MM.1S (cell line): ENCODE measurements around the gene XRCC3.

Experiments
- DNase-seq: peaks from one replicate; pipeline ENCODE4 v3.0.0-alpha.2; 2015
- H2AFZ ChIP-seq: fragments of 300-600 bp; sonication (generic); 2 replicates; pipeline ENCODE4 v1.6.0; 2016; ENCODE audit warnings: antibody characterized with exemption, low read length
- H3F3A ChIP-seq: fragments of 300-600 bp; sonication (generic); 2 replicates; pipeline ENCODE4 v1.6.1; 2016; ENCODE audit warnings: mild to moderate bottlenecking, antibody characterized with exemption, low read length, moderate library complexity, mixed read lengths; ENCODE audit not compliant: insufficient read depth
- H3K27ac ChIP-seq: fragments of 300-600 bp; sonication (generic); 2 replicates; pipeline ENCODE4 v1.5.1; 2016; ENCODE audit warnings: mild to moderate bottlenecking, low read length
- H3K27me3 ChIP-seq: fragments of 300-600 bp; sonication (generic); replicated peaks from 2 replicates; pipeline ENCODE4 v1.6.0; 2016; ENCODE audit warnings: low read length; ENCODE audit not compliant: insufficient read depth
- H3K36me3 ChIP-seq: fragments of 300-600 bp; sonication (generic); replicated peaks from 2 replicates; pipeline ENCODE4 v1.6.1; 2016; ENCODE audit warnings: mild to moderate bottlenecking, low read length, mixed read lengths; ENCODE audit not compliant: insufficient read depth
- H3K4me1 ChIP-seq: fragments of 300-600 bp; sonication (generic); 2 replicates; pipeline ENCODE4 v1.6.1; 2016; ENCODE audit warnings: low read length, mixed read lengths
- H3K4me2 ChIP-seq: fragments of 300-600 bp; sonication (generic); 2 replicates; pipeline ENCODE4 v1.6.0; 2016; ENCODE audit warnings: low read depth, low read length
- H3K4me3 ChIP-seq: fragments of 300-600 bp; sonication (generic); 2 replicates; pipeline ENCODE4 v1.5.1; 2016; ENCODE audit warnings: low read length, mixed read lengths
- H3K79me2 ChIP-seq: fragments of 300-600 bp; sonication (generic); 2 replicates; pipeline ENCODE4 v1.6.1; 2016; ENCODE audit warnings: mixed run types, low read length, mixed read lengths
- H3K9ac ChIP-seq: fragments of 300-600 bp; sonication (generic); 2 replicates; pipeline ENCODE4 v1.6.1; 2016; ENCODE audit warnings: low read length, mixed read lengths
- H3K9me2 ChIP-seq: fragments of 300-600 bp; sonication (generic); replicated peaks from 2 replicates; pipeline ENCODE4 v1.6.1; 2016; ENCODE audit warnings: mild to moderate bottlenecking, low read length, mixed read lengths; ENCODE audit not compliant: insufficient read depth
- H3K9me3 ChIP-seq: fragments of 300-600 bp; sonication (generic); replicated peaks from 2 replicates; pipeline ENCODE4 v1.6.1; 2016; ENCODE audit warnings: mild to moderate bottlenecking, low read length, mixed read lengths; ENCODE audit not compliant: insufficient read depth
- H4K20me1 ChIP-seq: fragments of 300-600 bp; sonication (generic); 2 replicates; pipeline ENCODE4 v1.6.1; 2016; ENCODE audit warnings: mild to moderate bottlenecking, low read length, moderate library complexity, mixed read lengths; ENCODE audit not compliant: insufficient read depth
- EZH2 ChIP-seq: fragments of 300-600 bp; sonication (generic); optimal IDR thresholded peaks from 2 replicates; pipeline ENCODE3; 2017; ENCODE audit warnings: low read depth, mild to moderate bottlenecking, antibody characterized with exemption, low read length, mixed read lengths
- EZH2phosphoT487 ChIP-seq: fragments of 300-600 bp; sonication (generic); IDR thresholded peaks from 2 replicates; pipeline ENCODE4 v1.6.1; 2018; ENCODE audit warnings: antibody characterized with exemption, low read length
- TF ChIP-seq, protein P1 (sequence below): fragments of 300-600 bp; sonication (generic); IDR thresholded peaks from 2 replicates; pipeline ENCODE4 v1.5.1; 2016; ENCODE audit warnings: antibody characterized with exemption, low read length, mixed read lengths

XRCC3 gene

DNA sequence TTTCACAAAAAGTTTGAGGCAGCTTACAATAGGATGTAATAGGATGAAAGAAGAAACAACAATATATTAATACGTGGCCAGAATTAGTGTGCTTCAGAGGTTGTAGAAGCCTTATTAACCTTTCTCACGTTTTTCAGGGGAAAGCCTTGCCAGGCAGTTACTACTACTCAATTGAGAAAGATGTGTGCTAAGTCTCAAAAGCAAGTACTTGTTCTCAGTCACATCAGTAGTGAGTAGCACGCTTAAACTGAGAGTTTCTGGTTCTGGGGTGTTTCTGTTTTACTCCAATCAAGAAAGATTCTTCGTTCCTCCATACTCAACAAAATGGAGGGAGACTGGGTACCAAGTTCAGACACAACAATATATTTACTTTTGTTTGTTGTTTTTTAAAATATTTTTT, 47.6 kb downstream of the XRCC3 start:
- TF ChIP-seq EZH2phosphoT487 (no peak), EZH2 (no peak)
- TF ChIP-seq, protein P1, sequence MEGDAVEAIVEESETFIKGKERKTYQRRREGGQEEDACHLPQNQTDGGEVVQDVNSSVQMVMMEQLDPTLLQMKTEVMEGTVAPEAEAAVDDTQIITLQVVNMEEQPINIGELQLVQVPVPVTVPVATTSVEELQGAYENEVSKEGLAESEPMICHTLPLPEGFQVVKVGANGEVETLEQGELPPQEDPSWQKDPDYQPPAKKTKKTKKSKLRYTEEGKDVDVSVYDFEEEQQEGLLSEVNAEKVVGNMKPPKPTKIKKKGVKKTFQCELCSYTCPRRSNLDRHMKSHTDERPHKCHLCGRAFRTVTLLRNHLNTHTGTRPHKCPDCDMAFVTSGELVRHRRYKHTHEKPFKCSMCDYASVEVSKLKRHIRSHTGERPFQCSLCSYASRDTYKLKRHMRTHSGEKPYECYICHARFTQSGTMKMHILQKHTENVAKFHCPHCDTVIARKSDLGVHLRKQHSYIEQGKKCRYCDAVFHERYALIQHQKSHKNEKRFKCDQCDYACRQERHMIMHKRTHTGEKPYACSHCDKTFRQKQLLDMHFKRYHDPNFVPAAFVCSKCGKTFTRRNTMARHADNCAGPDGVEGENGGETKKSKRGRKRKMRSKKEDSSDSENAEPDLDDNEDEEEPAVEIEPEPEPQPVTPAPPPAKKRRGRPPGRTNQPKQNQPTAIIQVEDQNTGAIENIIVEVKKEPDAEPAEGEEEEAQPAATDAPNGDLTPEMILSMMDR = no peak
- no peaks in the 10 kb centered on the region for H3F3A ChIP-seq
- H3K36me3 ChIP-seq = no peaks in the 10 kb centered on the region; the same call in 1 of the 2 replicates
- H3K27ac ChIP-seq = no peak overlapping the region
- H2AFZ ChIP-seq = no peak overlapping the region
- no peak overlapping the region for H3K4me2 ChIP-seq
- H3K79me2 ChIP-seq = peaks cover 3% of the 10 kb centered on the region
- H3K27me3 ChIP-seq = no peaks in the 10 kb centered on the region
- DNase-seq = no peak
- no peaks in the 10 kb centered on the region for H3K4me1 ChIP-seq
- no peak overlapping the region for H3K4me3 ChIP-seq
- no peaks in the 10 kb centered on the region for H3K9me2 ChIP-seq
- no peaks in the 10 kb centered on the region for H3K9me3 ChIP-seq
- no peak overlapping the region for H3K9ac ChIP-seq
- no peaks in the 10 kb centered on the region for H4K20me1 ChIP-seq

DNA sequence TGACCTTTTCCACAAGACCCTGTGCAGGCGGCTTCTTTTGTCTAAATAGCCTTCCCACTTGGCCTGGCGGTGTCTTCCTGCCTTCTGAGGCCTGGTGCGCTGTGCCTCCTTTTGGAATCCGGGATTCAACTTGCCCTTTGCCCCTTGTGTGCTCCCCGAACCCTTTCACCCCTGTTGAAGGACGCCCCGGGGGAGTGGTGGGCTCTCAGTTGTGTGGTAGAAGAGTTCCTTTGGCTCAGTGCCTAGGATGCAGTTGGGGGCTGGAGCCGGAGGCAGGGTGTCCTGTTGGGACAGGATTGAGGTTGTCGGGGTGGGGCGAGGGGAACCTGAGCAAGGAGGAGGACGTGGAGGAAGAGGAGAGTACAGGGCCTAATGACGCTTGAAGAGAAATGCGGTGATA, 51.7 kb downstream of the XRCC3 start:
- H3K9ac ChIP-seq = no peak overlapping the region
- no peak overlapping the region for H3K4me2 ChIP-seq
- no peak overlapping the region for H3K4me3 ChIP-seq
- H3K27me3 ChIP-seq = no peaks in the 10 kb centered on the region
- H4K20me1 ChIP-seq = no peaks in the 10 kb centered on the region
- no peak overlapping the region for H3K27ac ChIP-seq
- no peak for DNase-seq
- no peak for TF ChIP-seq EZH2phosphoT487
- H3K79me2 ChIP-seq = peaks cover 13% of the 10 kb centered on the region
- H3K36me3 ChIP-seq = no peaks in the 10 kb centered on the region
- no peaks in the 10 kb centered on the region for H3K9me3 ChIP-seq
- no peaks in the 10 kb centered on the region for H3K9me2 ChIP-seq
- H3F3A ChIP-seq = no peaks in the 10 kb centered on the region
- H2AFZ ChIP-seq = no peak overlapping the region
- no peaks in the 10 kb centered on the region for H3K4me1 ChIP-seq

GRCh38 chr14:103662591-103662990, 52.7 kb downstream of the XRCC3 start:
- H3K36me3 ChIP-seq = no peaks in the 10 kb centered on the region
- no peak overlapping the region for H3K27ac ChIP-seq

GRCh38 chr14:103662029-103662428, 53.2 kb downstream of the XRCC3 start:
- Histone ChIP-seq H3F3A (no peaks in the 10 kb centered on the region), H4K20me1 (no peaks in the 10 kb centered on the region), H3K4me2 (no peak overlapping the region), H3K9me2 (no peaks in the 10 kb centered on the region), H3K27me3 (no peaks in the 10 kb centered on the region), H3K9ac (no peak overlapping the region), H3K4me3 (no peak overlapping the region), H3K79me2 (peaks cover 13% of the 10 kb centered on the region), H2AFZ (no peak overlapping the region), H3K4me1 (no peaks in the 10 kb centered on the region), H3K9me3 (no peaks in the 10 kb centered on the region), H3K27ac (no peak overlapping the region), H3K36me3 (no peaks in the 10 kb centered on the region)
- TF ChIP-seq, protein P1 = no peak
- TF ChIP-seq EZH2 (no peak), EZH2phosphoT487 (no peak)
- DNase-seq = no peak

More at GRCh38 chr14:103662591-103662990, 52.7 kb downstream of the XRCC3 start:
- Histone ChIP-seq H3K4me2 (no peak overlapping the region), H3K4me1 (no peaks in the 10 kb centered on the region), H3K9ac (no peak overlapping the region), H3K4me3 (no peak overlapping the region), H3F3A (no peaks in the 10 kb centered on the region), H3K27me3 (no peaks in the 10 kb centered on the region), H3K79me2 (peaks cover 13% of the 10 kb centered on the region), H4K20me1 (no peaks in the 10 kb centered on the region), H2AFZ (no peak overlapping the region), H3K9me2 (no peaks in the 10 kb centered on the region), H3K9me3 (no peaks in the 10 kb centered on the region)
- TF ChIP-seq, protein P1 = no peak
- TF ChIP-seq EZH2 (no peak), EZH2phosphoT487 (no peak)
- DNase-seq = no peak
